NCI-H510A (cell line): ENCODE measurements around the gene DIP2C.
"Not testable (repeated sequence)": the region's sequence is repeated elsewhere in the genome, so short reads cannot be mapped to it uniquely, and the experiment has no call there.

Experiments used
- DNase-seq: peaks from one replicate; lab custom pipeline; 2025; lab: John Stamatoyannopoulos, UW

DIP2C gene

GRCh38 chr10:351770-352334 is 337.6 kb downstream of the DIP2C start:
- no peak for DNase-seq

- no peak for DNase-seq
Measured at GRCh38 chr10:350981-351501, 338.4 kb downstream of the DIP2C start.

- DNase-seq, result no peak
Measured at GRCh38 chr10:349081-349480, 340.4 kb downstream of the DIP2C start.

GRCh38 chr10:348456-348855 is 341.0 kb downstream of the DIP2C start:
- no peak for DNase-seq

- not testable (repeated sequence) for DNase-seq
Measured at GRCh38 chr10:347774-348173, 341.7 kb downstream of the DIP2C start.

- DNase-seq, result not testable (repeated sequence)
Measured at GRCh38 chr10:347190-347589, 342.3 kb downstream of the DIP2C start.

GRCh38 chr10:344582-345200 is 344.8 kb downstream of the DIP2C start:
- DNase-seq, result no peak

- no peak for DNase-seq
Measured at GRCh38 chr10:343231-344220, 345.9 kb downstream of the DIP2C start.

GRCh38 chr10:341081-341740 is 348.3 kb downstream of the DIP2C start:
- no peak for DNase-seq

GRCh38 chr10:340646-341045 is 348.8 kb downstream of the DIP2C start:
- DNase-seq, result no peak

- DNase-seq, result no peak
Measured at GRCh38 chr10:339038-339391, 350.5 kb downstream of the DIP2C start.

- DNase-seq, result no peak
Measured at GRCh38 chr10:338171-339037, 351.1 kb downstream of the DIP2C start.

- no peak for DNase-seq
Measured at GRCh38 chr10:336247-336646, 353.2 kb downstream of the DIP2C start.

- no peak for DNase-seq
Measured at GRCh38 chr10:335151-335800, 354.2 kb downstream of the DIP2C start.

- DNase-seq, result no peak
Measured at GRCh38 chr10:331186-331585, 358.3 kb downstream of the DIP2C start.

GRCh38 chr10:329361-330099 is 359.9 kb downstream of the DIP2C start:
- DNase-seq, result peak; percentile 62

- DNase-seq, result no peak
Measured at GRCh38 chr10:327889-328852, 361.3 kb downstream of the DIP2C start.

GRCh38 chr10:326894-327635 is 362.4 kb downstream of the DIP2C start:
- DNase-seq, result no peak
